Testis (tissue), 3 donors: ENCODE results near the gene ITIH1. TPM values are rescaled to one million over a fixed set of nuclear protein-coding genes. Genes with fewer than 3 reads are reported as not detected.

ENCODE experiments used
- DNase-seq: peaks from one replicate; pipeline ENCODE4 v3.0.0-alpha.2; 2019
- H3K27ac ChIP-seq, 2 donors: fragments of 200-600 bp; sonication (generic); one replicate each; pipeline ENCODE4 v1.5.1; 2019
- H3K27me3 ChIP-seq: fragments of 200-600 bp; sonication (generic); one replicate; pipeline ENCODE4 v1.5.1; 2019
- H3K36me3 ChIP-seq: fragments of 200-600 bp; sonication (generic); one replicate; pipeline ENCODE4 v1.5.1; 2017; ENCODE audit warnings: low read depth; ENCODE audit errors: missing control alignments
- H3K4me1 ChIP-seq: fragments of 200-600 bp; sonication (generic); one replicate; pipeline ENCODE4 v1.5.1; 2019
- H3K4me3 ChIP-seq, 2 donors: fragments of 200-600 bp; sonication (generic); one replicate each; pipeline ENCODE4 v1.5.1; 2017 to 2019
- H3K9me3 ChIP-seq: fragments of 200-600 bp; sonication (generic); one replicate; pipeline ENCODE4 v1.5.1; 2017
- POLR2A ChIP-seq: fragments of 450-650 bp; IDR thresholded peaks from one replicate; pipeline ENCODE4 v1.6.1; 2017; ENCODE audit warnings: antibody characterized with exemption, mild to moderate bottlenecking, moderate library complexity
- WGBS, 2 donors: methylation state at CpG; one replicate each; pipeline ENCODE4 v1.1.5; 2018; 5-methylcytosine and 5-hydroxymethylcytosine counted together
- intact Hi-C: fragments of 100-400 bp; cut with DNase I; formaldehyde crosslinking; loops from one replicate; pipeline ENCODE4 v1.15.1; 2023; ENCODE audit warnings: low total_unique reads
- polyA plus RNA-seq: library from polyadenylated mRNA; stranded (reverse); fragments of 350-450 nt; fragmentation: Illumina TruSeq; extraction: RNeasy Lipid Tissue Mini Kit (QIAGEN cat#74804); gene quantifications from one replicate; pipeline ENCODE4 v1.2.3, GENCODE V29; 2014; ENCODE audit warnings: low read depth, low replicate concordance; ENCODE audit not compliant: insufficient read depth
- total RNA-seq, 2 donors: library from RNA; depleted of rRNA; stranded (reverse); fragments of >200 nt; gene quantifications; one replicate each; pipeline ENCODE4 v1.2.3, GENCODE V29; 2016
- TF ChIP-seq, protein P1 (sequence below), 3 experiments: fragments of 450-650 bp in 2 of 3; fragments of 200-600 bp in 1 of 3; sonication (generic) in 1 of 3; IDR thresholded peaks; one replicate each; pipeline ENCODE4 v1.5.1; 2016 to 2019; ENCODE audit warnings: antibody characterized with exemption in 3 of 3, mild to moderate bottlenecking in 2 of 3, moderate library complexity in 1 of 3

Gene ITIH1
- total and polyA plus RNA-seq, 3 donors from 2014 or later: 1.8 to 3.5 (median 2.9) TPM

DNA sequence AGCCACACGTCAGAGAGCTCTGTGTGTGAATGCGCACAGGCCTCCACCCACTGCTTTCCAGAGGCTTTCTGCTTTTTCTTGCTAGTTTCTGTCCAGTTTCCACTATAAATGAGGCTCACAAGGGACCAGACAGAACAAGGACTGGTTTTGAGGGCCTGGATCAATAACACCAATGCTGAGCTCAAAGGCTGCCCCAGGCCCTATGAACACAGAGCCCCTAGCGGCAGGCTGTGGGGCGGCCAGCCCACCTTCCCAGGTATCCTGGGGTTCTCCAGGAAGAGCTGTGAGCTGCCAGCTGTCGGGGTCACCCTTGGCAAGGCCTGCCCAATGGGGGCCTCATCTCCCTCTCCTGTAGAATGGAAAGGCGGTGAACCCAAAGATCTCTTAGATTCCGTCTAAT is 15.0 kb downstream of the ITIH1 start:
- Histone ChIP-seq H3K9me3 (no peaks in the 10 kb centered on the region), H3K27ac (no peak overlapping the region), H3K4me3 (no peak overlapping the region), H3K4me1 (no peaks in the 10 kb centered on the region), H3K36me3 (no peaks in the 10 kb centered on the region), H3K27me3 (no peaks in the 10 kb centered on the region)
- TF ChIP-seq POLR2A: no peak
- TF ChIP-seq, protein P1, sequence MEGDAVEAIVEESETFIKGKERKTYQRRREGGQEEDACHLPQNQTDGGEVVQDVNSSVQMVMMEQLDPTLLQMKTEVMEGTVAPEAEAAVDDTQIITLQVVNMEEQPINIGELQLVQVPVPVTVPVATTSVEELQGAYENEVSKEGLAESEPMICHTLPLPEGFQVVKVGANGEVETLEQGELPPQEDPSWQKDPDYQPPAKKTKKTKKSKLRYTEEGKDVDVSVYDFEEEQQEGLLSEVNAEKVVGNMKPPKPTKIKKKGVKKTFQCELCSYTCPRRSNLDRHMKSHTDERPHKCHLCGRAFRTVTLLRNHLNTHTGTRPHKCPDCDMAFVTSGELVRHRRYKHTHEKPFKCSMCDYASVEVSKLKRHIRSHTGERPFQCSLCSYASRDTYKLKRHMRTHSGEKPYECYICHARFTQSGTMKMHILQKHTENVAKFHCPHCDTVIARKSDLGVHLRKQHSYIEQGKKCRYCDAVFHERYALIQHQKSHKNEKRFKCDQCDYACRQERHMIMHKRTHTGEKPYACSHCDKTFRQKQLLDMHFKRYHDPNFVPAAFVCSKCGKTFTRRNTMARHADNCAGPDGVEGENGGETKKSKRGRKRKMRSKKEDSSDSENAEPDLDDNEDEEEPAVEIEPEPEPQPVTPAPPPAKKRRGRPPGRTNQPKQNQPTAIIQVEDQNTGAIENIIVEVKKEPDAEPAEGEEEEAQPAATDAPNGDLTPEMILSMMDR (IDR thresholded peaks at IDR 0.05): no peak
- WGBS, 2 donors: 95% methylated on average over 5 to 7 of the region's 7 CpGs
- intact Hi-C loops: no loop called here
- DNase-seq: no peak

DNA sequence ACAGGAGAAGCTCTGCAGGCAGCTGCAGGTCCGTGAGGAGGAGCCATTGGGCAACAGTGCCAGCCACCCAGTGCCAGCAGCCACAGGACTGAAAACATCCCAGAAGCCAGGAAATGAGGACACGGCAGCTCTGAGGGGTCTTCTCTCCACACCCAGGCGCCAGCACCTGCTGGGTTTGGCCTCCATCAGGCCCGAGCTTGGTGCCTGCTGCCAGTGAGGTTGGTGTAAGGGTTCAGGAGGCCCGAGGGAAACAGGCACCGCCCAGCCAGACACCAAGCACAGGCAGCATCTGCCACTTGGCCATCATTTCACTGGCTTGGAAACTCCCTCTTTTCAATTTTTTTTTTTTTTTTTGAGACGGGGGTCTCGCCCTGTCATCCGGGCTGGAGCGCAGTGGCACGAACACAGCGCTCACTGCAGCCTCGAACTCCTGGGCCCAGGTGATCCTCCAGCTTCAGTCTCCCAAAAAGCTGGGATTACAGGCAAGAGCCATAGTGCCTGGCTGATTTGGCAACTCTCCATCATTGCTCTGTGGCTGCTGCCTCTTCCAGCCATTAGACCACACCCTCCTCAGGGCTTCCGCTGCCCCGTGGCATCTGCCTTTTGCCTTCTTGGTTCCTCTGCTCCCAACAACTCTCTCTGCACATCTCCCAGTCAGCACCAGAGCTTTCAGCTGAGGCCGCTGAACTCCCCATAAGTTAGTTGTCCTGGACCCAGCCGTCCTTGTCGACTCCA is 15.7 kb downstream of the ITIH1 start:
- 81 to 89% methylated on average over 15 to 18 of the region's 18 CpGs for WGBS, 2 donors
- no peak for TF ChIP-seq POLR2A
- TF ChIP-seq, protein P1 (IDR thresholded peaks at IDR 0.05): no peak
- Histone ChIP-seq H3K27me3 (no peaks in the 10 kb centered on the region), H3K36me3 (no peaks in the 10 kb centered on the region), H3K4me3 (no peak overlapping the region), H3K4me1 (no peaks in the 10 kb centered on the region), H3K9me3 (no peaks in the 10 kb centered on the region), H3K27ac (no peak overlapping the region)
- intact Hi-C loops: no loop called here
- DNase-seq: no peak

DNA sequence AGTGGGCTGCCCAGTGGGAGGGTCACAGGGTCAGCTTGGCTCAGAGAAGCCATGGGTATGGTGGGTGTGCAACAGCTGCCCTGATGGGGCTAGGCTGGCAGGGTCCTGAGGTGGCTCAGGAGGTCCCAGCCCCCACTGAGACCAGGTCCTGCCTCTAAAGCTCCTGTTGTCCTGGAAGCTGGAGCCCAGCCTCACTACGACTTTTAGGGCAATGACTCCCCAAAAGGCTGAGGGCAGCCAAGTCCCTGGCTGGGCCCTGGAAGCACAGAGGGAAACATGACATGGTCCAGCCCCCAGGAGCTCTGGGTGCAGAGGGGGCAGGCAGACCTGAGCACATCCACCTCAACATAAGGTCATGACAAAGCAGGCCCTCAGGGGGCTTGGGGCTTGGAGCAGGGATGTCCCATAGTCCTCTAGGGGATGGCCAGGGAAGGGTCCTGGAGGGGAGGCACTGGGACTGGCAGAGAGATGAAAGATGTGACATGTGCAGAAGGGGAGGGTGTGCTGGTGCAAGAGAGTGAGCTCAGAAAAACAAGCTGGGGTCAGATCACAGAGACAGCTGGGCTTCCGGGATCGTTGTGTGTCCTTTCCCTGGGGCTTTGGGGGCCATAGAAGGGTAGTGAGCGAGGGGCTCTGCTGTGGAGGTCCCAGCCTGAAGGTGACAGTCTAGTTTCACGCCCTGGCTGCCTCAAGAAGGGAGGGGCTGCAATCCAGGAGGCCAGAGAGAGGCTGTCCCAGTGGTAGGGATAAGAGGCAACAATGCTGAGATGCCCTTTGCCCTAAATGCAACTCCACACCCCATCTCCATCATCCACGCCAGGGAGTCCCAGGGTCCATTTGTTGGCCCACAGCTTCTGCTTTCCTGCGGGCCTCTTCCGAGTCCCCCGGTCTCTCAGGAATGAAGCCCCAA is 16.6 kb downstream of the ITIH1 start:
- H3K4me1 ChIP-seq: no peaks in the 10 kb centered on the region
- intact Hi-C loops: no loop called here
- DNase-seq: no peak
- H3K27ac ChIP-seq: no peak overlapping the region
- no peaks in the 10 kb centered on the region for H3K36me3 ChIP-seq
- H3K9me3 ChIP-seq: no peaks in the 10 kb centered on the region
- no peak for TF ChIP-seq POLR2A
- TF ChIP-seq, protein P1 (IDR thresholded peaks at IDR 0.05): no peak
- no peaks in the 10 kb centered on the region for H3K27me3 ChIP-seq
- WGBS, 2 donors: 88 to 96% methylated on average over 7 to 9 of the region's 9 CpGs
- no peak overlapping the region for H3K4me3 ChIP-seq

DNA sequence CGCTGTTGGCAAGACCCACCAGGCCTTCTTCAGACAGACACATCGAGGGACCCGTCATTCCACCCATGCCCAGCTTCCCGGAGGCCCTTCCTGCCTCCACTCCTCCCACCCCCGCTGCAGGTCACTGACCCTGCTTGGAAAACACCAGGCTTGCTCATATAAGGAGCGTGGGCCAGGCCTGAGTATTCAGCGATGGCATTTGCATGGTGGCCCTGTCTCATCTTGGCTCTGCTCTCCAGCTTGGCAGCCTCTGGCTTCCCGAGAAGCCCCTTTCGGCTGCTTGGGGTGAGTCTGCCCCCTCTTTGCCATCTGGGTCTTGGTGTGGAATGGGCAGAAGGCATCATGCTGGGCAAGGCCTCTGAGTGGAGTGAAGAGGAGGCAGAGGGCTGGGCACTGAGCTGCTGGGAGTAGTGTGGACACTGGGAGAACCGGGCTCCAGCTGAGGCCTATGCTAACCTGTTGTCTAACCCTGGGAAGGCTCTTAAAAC is 17.3 kb downstream of the ITIH1 start, which contains the start of gene ITIH3:
ITIH3 (plus strand) TSS at position 185 of the 488 bp plus-strand sequence; CDS start at position 193, 8 bp downstream.
- Histone ChIP-seq H3K27me3 (no peaks in the 10 kb centered on the region), H3K4me3 (no peak within 1 kb of the TSS), H3K4me1 (no peaks in the 10 kb centered on the region), H3K36me3 (no peaks in the 10 kb centered on the region), H3K9me3 (no peaks in the 10 kb centered on the region), H3K27ac (no peak within 1 kb of the TSS)
- TF ChIP-seq, protein P1 (IDR thresholded peaks at IDR 0.05): no peak
- no peak for TF ChIP-seq POLR2A
- 87 to 88% methylated on average over 7 to 10 of the region's 10 CpGs for WGBS, 2 donors
- intact Hi-C loops: no loop called here
- no peak for DNase-seq
